Astrocyte of the cerebellum (primary cell): Measurements from ENCODE around the gene KRT38.
A peak's percentile ranks its signal among the peaks of the same experiment; 100 is the strongest.

Experiments
- DNase-seq: peaks from one replicate; pipeline ENCODE4 v3.0.0-alpha.2; 2011; ENCODE audit warnings: low read depth
- H3K4me3 ChIP-seq: 2 replicates; pipeline ENCODE4 v1.5.1; 2011; ENCODE audit warnings: mild to moderate bottlenecking, low read depth, low read length, moderate library complexity
- in situ Hi-C: cut with HindIII; loops from 2 replicates; pipeline ENCODE4 v1.10.0; 2017; ENCODE audit warnings: low sequenced_read_pairs
- TF ChIP-seq, protein P1 (sequence below): IDR thresholded peaks from 2 replicates; pipeline ENCODE4 v1.5.1; 2012; ENCODE audit warnings: low read length, low read depth, moderate library complexity, mild to moderate bottlenecking; ENCODE audit errors: missing control alignments

Gene KRT38

DNA sequence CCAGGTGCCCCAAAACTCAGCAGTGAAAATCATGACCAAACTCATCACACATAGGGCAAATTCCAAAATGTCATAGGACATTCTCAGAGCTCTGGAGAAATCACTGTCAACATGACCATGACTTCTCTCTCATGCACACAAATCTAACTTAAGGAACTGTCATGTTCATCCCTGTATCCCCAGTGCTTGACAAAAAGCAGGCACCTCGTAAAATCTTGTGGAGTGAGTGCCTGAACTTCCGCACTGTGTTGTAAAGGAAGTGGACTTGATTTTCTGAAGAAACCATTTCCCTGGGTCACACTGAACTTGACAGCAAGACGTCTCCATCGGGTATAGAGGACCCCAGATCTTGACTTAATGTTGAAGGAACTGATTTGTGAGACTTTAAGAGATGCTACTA, 19.2 kb downstream of the KRT38 start:
- TF ChIP-seq, protein P1, sequence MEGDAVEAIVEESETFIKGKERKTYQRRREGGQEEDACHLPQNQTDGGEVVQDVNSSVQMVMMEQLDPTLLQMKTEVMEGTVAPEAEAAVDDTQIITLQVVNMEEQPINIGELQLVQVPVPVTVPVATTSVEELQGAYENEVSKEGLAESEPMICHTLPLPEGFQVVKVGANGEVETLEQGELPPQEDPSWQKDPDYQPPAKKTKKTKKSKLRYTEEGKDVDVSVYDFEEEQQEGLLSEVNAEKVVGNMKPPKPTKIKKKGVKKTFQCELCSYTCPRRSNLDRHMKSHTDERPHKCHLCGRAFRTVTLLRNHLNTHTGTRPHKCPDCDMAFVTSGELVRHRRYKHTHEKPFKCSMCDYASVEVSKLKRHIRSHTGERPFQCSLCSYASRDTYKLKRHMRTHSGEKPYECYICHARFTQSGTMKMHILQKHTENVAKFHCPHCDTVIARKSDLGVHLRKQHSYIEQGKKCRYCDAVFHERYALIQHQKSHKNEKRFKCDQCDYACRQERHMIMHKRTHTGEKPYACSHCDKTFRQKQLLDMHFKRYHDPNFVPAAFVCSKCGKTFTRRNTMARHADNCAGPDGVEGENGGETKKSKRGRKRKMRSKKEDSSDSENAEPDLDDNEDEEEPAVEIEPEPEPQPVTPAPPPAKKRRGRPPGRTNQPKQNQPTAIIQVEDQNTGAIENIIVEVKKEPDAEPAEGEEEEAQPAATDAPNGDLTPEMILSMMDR = no peak

DNA sequence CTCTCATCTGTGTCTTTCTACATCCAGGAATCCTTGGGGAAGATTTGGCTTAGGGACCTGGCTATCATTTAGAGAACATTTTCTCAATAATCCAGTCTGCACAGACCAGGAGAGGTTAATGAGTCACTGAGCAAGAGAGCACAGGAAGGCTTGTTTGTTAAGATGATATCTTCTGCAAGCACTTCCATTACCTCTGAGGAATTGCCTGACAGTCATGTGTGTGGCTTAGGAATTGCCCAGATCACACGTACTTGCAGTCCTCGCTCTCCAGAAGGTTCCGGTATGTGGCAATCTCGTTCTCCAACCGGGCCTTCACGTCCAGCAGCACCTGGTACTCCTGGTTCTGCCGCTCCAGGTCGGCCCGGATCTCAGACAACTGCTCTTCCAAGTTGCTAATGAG, 19.7 kb downstream of the KRT38 start:
- DNase-seq = no peak
- H3K4me3 ChIP-seq = no peak overlapping the region
- TF ChIP-seq, protein P1 = no peak
- in situ Hi-C loops = no loop called here

More for the DNA sequence above, 19.2 kb downstream of the KRT38 start:
- in situ Hi-C loops = no loop called here
- H3K4me3 ChIP-seq = no peak overlapping the region
- no peak for DNase-seq

DNA sequence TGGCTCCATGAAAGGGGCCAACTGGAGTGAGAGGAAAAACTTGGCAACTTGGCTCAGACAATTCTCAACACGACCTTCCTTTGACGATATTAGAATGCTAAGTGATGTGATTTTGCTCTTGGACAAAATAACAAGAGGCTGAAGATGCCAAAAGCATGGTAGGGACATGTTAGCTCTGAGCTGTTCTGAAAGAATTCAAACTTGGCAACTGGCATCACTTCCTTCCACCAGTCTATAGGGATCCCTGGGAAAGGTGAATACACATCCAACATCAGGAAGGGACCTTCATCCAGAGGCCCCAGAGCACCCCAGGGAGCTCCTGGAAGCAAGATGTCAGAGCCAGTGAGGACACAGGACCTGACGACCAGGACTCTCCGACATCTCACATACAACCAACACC, 20.6 kb downstream of the KRT38 start:
- no peak for DNase-seq
- in situ Hi-C loops = no loop called here
- TF ChIP-seq, protein P1 = no peak

DNA sequence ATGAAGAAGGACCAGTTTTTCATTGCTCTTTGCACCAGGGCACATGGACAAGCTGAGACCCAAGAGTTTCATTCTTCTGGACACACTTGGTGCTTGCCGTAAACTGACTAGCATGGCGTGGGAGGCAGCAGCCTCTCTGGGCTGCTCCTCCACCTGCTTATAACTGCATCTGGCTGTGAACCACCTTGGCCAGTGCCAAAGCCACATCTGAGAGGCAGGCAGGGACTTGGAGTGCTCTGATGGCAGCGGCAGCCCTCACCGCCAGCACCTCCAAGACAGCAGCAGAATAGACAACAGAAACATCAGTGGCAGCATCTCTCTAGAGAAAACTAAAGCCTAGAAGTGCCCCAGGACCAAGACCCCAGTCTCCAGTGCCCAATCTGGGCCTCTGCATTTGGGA, 21.1 kb downstream of the KRT38 start:
- TF ChIP-seq, protein P1 = no peak
- DNase-seq = no peak
- no peak overlapping the region for H3K4me3 ChIP-seq
- in situ Hi-C loops = no loop called here

More for the DNA sequence above, 20.6 kb downstream of the KRT38 start:
- no peak overlapping the region for H3K4me3 ChIP-seq

DNA sequence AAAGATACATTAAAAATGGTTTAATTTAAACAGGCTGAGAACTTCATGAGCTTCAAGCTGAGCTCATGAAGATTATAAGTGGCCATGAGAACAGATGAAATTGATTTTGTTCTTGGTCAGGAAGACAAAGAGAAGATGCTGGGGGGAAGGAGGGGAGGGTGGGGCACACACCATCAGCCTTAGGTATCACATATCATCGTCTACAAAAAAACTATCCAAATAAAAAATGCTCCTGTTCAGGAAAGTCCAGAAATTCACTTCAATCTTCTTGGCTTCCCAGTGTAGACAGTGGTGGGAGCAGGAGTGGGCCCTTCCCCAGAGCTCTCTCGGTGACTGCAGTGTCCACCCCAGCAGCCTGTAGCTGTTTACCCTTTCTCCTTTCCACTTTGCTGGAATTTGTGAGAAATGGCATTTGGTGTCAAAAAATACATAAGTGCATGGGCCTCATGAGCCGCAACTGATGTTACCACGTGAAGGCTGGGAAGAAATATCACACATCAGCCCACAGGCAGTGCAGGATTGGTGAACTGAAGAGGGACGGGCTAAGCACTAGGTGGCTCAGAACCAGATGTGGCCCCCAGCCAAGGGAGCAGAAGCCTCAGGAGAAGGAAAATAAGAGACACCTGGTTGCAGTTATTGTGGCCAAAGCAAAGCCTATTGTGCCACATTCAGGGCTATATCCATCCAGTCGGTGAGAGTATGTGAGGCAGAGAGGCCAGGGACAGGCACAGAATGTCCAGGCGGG, 22.5 kb downstream of the KRT38 start:
- in situ Hi-C loops = no loop called here
- DNase-seq = no peak
- H3K4me3 ChIP-seq = no peak overlapping the region
- TF ChIP-seq, protein P1 = no peak

DNA sequence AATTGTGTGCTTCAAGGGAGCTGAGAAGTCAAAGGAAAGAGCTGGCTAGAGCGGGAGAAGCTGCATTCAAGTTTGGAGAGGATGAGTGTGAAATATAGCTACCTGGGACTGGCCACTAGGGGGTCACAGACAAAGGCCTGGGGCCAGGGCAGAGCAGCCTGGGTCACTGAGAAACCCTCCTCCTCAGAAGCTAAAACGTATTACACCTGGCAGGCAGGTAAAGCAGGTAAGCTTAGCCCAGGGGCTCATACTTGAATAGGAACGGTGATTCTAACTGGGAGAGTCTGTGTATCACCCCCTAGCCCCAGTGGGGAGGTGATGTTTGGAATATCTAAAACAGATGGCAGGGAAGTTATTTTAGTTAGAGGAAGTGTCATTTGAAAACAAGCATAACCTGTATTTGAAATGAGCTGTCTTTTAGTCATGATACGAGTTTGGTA, 23.2 kb downstream of the KRT38 start:
- TF ChIP-seq, protein P1 = peak; percentile 25
- DNase-seq = no peak
- in situ Hi-C loops = no loop called here
- H3K4me3 ChIP-seq = no peak overlapping the region
